Nephron (organoid): Measurements from ENCODE around the gene POP5.
A peak's percentile ranks its signal among the peaks of the same experiment; 100 is the strongest.

Source experiments
- H3K27ac Mint-ChIP-seq, 3 experiments: 2 replicates each; pipeline ENCODE4 v1.8.0; 2020; ENCODE audit warnings: mixed read lengths in 3 of 3, mild to moderate bottlenecking in 2 of 3, moderate library complexity in 1 of 3
- H3K27me3 Mint-ChIP-seq: 2 replicates; pipeline ENCODE4 v1.8.0; 2021; ENCODE audit warnings: low read depth, mild to moderate bottlenecking, moderate library complexity, mixed read lengths
- H3K36me3 Mint-ChIP-seq: 2 replicates; pipeline ENCODE4 v1.8.0; 2020; ENCODE audit warnings: low read depth, mixed read lengths
- H3K4me1 Mint-ChIP-seq: 2 replicates; pipeline ENCODE4 v1.8.0; 2020; ENCODE audit warnings: mixed read lengths
- H3K4me3 Mint-ChIP-seq, 3 experiments: 2 replicates each; pipeline ENCODE4 v1.8.0; 2020; ENCODE audit warnings: mild to moderate bottlenecking in 3 of 3, mixed read lengths in 3 of 3, moderate library complexity in 2 of 3
- H3K9me3 Mint-ChIP-seq: 2 replicates; pipeline ENCODE4 v1.8.0; 2020; ENCODE audit warnings: mixed read lengths
- TF ChIP-seq, protein P1 (sequence below), 3 experiments: fragments of 200-600 bp; sonication (generic); IDR thresholded peaks; one replicate each; pipeline ENCODE4 v1.5.0; 2021; ENCODE audit warnings: antibody characterized with exemption in 3 of 3; ENCODE audit not compliant: unreplicated experiment in 3 of 3

POP5 gene

DNA sequence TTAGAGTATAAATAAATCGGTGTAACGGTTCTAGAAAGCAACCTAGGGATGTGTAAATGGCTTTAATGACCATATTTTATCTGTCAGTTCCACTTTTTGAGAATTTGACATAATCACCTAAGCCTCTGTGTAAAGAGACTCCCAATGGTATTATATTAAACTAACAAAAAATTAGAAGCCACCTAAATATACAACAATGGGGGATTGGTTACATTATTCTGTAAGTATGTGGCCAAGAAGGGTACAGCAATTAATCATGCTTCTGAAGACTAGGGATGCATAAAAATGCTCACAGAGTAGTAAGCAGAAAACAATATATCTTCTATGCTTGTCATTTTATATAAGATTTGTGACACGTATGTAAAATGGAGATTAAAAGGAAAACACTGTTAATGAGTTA is 36.5 kb downstream of the POP5 start:
- Mint-ChIP-seq H3K4me3 (no peak overlapping the region), H3K4me1 (no peaks in the 10 kb centered on the region), H3K36me3 (peaks cover 13% of the 10 kb centered on the region), H3K27me3 (no peaks in the 10 kb centered on the region), H3K9me3 (no peaks in the 10 kb centered on the region), H3K27ac (no peak overlapping the region)
- TF ChIP-seq, protein P1, sequence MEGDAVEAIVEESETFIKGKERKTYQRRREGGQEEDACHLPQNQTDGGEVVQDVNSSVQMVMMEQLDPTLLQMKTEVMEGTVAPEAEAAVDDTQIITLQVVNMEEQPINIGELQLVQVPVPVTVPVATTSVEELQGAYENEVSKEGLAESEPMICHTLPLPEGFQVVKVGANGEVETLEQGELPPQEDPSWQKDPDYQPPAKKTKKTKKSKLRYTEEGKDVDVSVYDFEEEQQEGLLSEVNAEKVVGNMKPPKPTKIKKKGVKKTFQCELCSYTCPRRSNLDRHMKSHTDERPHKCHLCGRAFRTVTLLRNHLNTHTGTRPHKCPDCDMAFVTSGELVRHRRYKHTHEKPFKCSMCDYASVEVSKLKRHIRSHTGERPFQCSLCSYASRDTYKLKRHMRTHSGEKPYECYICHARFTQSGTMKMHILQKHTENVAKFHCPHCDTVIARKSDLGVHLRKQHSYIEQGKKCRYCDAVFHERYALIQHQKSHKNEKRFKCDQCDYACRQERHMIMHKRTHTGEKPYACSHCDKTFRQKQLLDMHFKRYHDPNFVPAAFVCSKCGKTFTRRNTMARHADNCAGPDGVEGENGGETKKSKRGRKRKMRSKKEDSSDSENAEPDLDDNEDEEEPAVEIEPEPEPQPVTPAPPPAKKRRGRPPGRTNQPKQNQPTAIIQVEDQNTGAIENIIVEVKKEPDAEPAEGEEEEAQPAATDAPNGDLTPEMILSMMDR (IDR thresholded peaks at IDR 0.05; ENCODE audit: unreplicated experiment in 3 of 3): no peak

DNA sequence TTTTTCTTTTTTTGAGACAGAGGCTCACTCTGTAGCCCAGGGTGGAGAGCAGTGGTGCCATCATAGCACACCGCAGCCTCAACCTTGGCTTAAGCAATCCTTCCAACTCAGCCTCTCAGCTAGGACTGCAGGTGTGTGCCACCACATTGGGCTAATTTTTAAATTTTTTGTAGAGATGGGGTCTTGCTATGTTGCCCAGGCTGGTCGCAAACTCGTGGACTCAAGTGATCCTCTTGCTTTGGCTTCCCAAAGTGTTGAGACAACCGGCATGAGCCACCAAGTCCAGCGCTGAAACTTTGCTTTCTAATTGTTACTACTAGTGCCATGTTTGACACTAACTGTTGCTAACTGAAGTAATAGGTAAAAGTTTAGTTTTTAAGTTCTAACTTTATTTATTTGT is 39.0 kb downstream of the POP5 start:
- H3K4me3 Mint-ChIP-seq: no peak overlapping the region

DNA sequence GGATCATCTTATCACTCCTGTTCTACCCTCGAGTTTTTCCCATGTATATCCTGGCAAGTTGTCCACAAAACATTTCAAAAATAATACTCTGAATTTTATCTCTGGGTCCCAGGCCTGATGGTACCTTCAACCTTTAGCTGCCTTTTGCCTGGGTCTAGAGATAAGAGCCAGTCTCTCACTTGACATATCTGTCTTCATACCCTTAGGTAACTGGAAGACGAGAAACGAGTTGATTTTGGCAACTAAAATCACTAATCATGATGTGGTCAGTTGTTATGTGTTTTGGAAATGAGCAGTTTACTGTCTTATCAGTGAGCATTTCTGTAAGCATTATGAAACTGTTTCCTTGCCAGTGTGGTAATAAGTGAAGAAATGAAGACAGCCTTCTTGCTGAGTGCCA is 40.8 kb downstream of the POP5 start:
- Mint-ChIP-seq H3K4me3 (no peak overlapping the region), H3K36me3 (peaks cover 37% of the 10 kb centered on the region), H3K9me3 (no peaks in the 10 kb centered on the region), H3K27me3 (no peaks in the 10 kb centered on the region), H3K27ac (peak overlapping the region in 2 of 3 experiments; percentile 26 to 38), H3K4me1 (peaks cover 39% of the 10 kb centered on the region)
- TF ChIP-seq, protein P1 (IDR thresholded peaks at IDR 0.05; ENCODE audit: unreplicated experiment in 3 of 3): no peak

More for the DNA sequence above, 39.0 kb downstream of the POP5 start:
- no peaks in the 10 kb centered on the region for H3K27me3 Mint-ChIP-seq
- peaks cover 33% of the 10 kb centered on the region for H3K36me3 Mint-ChIP-seq
- no peak overlapping the region for H3K27ac Mint-ChIP-seq
- TF ChIP-seq, protein P1 (IDR thresholded peaks at IDR 0.05; ENCODE audit: unreplicated experiment in 3 of 3): no peak
- no peaks in the 10 kb centered on the region for H3K9me3 Mint-ChIP-seq
- H3K4me1 Mint-ChIP-seq: peaks cover 22% of the 10 kb centered on the region

DNA sequence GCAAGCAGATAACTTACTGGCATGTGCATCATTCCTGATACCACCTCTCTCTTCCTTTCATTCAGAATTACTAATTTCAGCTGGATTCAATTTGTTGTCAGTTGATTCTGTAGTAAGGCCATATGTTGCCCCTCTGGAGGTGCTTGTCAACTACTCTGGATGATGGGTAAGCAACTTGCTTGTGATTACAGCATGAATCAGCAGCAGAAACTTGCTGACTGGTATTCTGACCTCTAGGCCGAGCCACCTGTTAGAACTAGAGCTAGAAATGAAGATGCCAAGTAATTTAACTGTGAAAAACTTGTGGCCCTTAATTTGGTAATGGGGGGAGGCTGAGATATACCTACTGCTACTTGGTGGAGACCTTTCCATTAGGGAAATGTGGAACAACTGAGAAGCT is 41.9 kb downstream of the POP5 start:
- Mint-ChIP-seq H3K4me3 (peak overlapping the region in 2 of 3 experiments; percentile 7 to 21), H3K36me3 (peaks cover 37% of the 10 kb centered on the region), H3K9me3 (no peaks in the 10 kb centered on the region), H3K27me3 (no peaks in the 10 kb centered on the region), H3K4me1 (peaks cover 44% of the 10 kb centered on the region), H3K27ac (peak overlapping the region; percentile 67 to 91 (median 70))
- TF ChIP-seq, protein P1 (IDR thresholded peaks at IDR 0.05; ENCODE audit: unreplicated experiment in 3 of 3): no peak

DNA sequence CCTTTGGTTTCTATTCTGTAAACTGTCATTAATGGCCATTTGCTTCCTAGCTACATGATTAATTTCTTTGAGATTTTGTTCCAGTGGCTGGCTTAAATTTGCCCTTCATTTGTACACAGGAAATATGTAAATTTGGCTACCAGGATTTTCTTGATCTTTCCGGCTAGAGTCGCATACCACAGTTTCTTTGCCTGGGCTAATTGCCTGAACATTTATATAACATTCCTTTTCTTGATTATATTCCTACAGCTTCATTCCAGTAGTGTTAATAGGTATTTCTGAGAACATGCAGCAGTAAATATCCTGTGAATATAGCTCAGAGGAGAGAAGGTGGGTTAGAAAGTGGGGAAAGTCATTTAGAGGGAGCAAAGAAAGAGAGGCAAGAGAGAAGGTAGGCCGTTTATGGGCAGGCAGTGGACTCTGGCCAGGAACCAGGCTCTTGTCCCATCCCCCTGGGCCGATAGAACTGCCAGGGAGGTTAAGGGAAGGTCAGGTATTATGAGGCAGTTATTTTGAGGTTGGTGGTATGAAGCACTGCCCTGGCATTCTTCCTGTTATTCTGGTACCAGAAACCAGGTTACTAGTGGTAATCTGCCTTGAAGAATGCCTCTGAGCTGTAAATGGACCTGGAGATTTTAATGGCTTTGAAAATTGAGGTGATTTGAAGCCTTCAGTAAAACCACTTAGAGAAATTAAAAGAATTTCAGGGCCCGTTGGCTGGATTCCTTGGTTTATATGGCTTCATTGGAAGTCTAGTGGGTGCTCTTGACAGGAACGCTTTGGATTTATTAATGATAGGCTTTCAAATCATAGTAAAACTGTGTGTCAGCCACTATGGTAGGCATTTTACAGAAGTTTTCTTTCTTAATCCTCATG is 42.7 kb downstream of the POP5 start:
- Mint-ChIP-seq H3K36me3 (peaks cover 37% of the 10 kb centered on the region), H3K4me1 (peaks cover 44% of the 10 kb centered on the region), H3K27me3 (no peaks in the 10 kb centered on the region), H3K4me3 (peak overlapping the region; percentile 27 to 75 (median 51)), H3K9me3 (no peaks in the 10 kb centered on the region), H3K27ac (peak overlapping the region; percentile 67 to 91 (median 70))
- TF ChIP-seq, protein P1 (IDR thresholded peaks at IDR 0.05; ENCODE audit: unreplicated experiment in 3 of 3): no peak

DNA sequence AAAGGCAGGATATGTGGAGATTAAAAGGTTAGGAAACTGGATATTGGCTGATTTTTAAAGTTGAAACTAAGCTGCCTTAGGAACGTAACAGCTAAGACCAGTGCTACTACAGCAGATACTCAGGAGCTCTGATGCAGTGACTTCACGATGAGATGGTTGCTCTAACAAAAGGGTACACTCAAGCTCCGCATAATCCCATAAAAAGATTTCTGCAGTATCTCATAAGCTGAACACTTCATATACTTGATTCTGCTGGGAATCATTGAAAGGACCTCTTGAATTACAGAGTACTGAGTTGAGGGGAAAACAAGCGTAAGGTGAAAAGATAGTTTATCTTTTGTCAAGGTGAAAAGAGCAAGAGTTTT is 43.4 kb downstream of the POP5 start:
- peaks cover 44% of the 10 kb centered on the region for H3K4me1 Mint-ChIP-seq
- TF ChIP-seq, protein P1 (IDR thresholded peaks at IDR 0.05; ENCODE audit: unreplicated experiment in 3 of 3): no peak
- H3K4me3 Mint-ChIP-seq: peak overlapping the region in 2 of 3 experiments; percentile 61 to 75
- peak overlapping the region; percentile 67 to 91 (median 70) for H3K27ac Mint-ChIP-seq
- no peaks in the 10 kb centered on the region for H3K27me3 Mint-ChIP-seq
- peaks cover 36% of the 10 kb centered on the region for H3K36me3 Mint-ChIP-seq
- H3K9me3 Mint-ChIP-seq: no peaks in the 10 kb centered on the region
